HepG2 (cell line): ENCODE measurements around the gene RPS6KA5. TPM values are rescaled to one million over a fixed set of nuclear protein-coding genes. Genes with fewer than 3 reads are reported as not detected.

ENCODE experiments used
- ESRRA ChIP-seq: sonication (generic); formaldehyde crosslinking; IDR thresholded peaks from 2 replicates; pipeline ENCODE4 v1.5.1; 2020; ENCODE audit warnings: mild to moderate bottlenecking, low read depth, missing genetic modification reagents
- FOXA1 ChIP-seq, 2 experiments: fragments of 450-650 bp in 1 of 2; sonication (generic) in 1 of 2; formaldehyde crosslinking in 1 of 2; IDR thresholded peaks; 2 replicates each; pipeline versions ENCODE4 v1.4.0 to v1.6.1; 2016 to 2020; ENCODE audit warnings: missing genetic modification reagents in 1 of 2
- FOXK2 ChIP-seq: fragments of 450-650 bp; IDR thresholded peaks from 2 replicates; pipeline ENCODE4 v1.6.1; 2016
- FOXP1 ChIP-seq, 2 experiments: fragments of 450-650 bp in 1 of 2; IDR thresholded peaks; 2 replicates each; pipeline ENCODE4 v1.6.1; 2017 to 2018; ENCODE audit warnings: antibody characterized with exemption in 1 of 2
- HNF4G ChIP-seq, 2 experiments: sonication (generic) in 1 of 2; formaldehyde crosslinking in 1 of 2; IDR thresholded peaks; 2 replicates each; pipeline versions ENCODE4 v1.4.0 to v1.6.1; 2011 to 2020; ENCODE audit warnings: borderline replicate concordance in 2 of 2, low read depth in 2 of 2, mild to moderate bottlenecking in 2 of 2, low read length in 1 of 2, missing genetic modification reagents in 1 of 2, moderate library complexity in 1 of 2
- JDP2 ChIP-seq: sonication (generic); formaldehyde crosslinking; IDR thresholded peaks from 2 replicates; pipeline ENCODE4 v1.8.1; 2022; ENCODE audit warnings: missing genetic modification reagents, borderline replicate concordance
- KLF15 ChIP-seq: sonication (generic); formaldehyde crosslinking; IDR thresholded peaks from 2 replicates; pipeline ENCODE4 v1.8.1; 2023; ENCODE audit warnings: borderline replicate concordance, mild to moderate bottlenecking, inconsistent platforms, missing genetic modification reagents, mixed read lengths
- MATR3 ChIP-seq: sonication (generic); formaldehyde crosslinking; IDR thresholded peaks from 2 replicates; pipeline ENCODE4 v1.4.0; 2020; ENCODE audit warnings: missing genetic modification reagents
- RAD21 ChIP-seq: fragments of 450-650 bp; formaldehyde crosslinking; IDR thresholded peaks from 2 replicates; pipeline ENCODE4 v1.5.0; 2020; ENCODE audit warnings: mild to moderate bottlenecking
- REL ChIP-seq: sonication (generic); formaldehyde crosslinking; conservative IDR thresholded peaks from 2 replicates; pipeline ENCODE4 v1.8.0; 2022; ENCODE audit warnings: mild to moderate bottlenecking, missing genetic modification reagents, moderate library complexity
- SIX1 ChIP-seq: sonication (generic); formaldehyde crosslinking; IDR thresholded peaks from 2 replicates; pipeline ENCODE4 v1.4.0; 2020; ENCODE audit warnings: missing genetic modification reagents, borderline replicate concordance
- SP140L ChIP-seq: sonication (generic); formaldehyde crosslinking; IDR thresholded peaks from 2 replicates; pipeline ENCODE4 v1.4.0; 2020; ENCODE audit warnings: missing genetic modification reagents, borderline replicate concordance
- STAG1 ChIP-seq: sonication (generic); formaldehyde crosslinking; IDR thresholded peaks from 2 replicates; pipeline ENCODE4 v1.4.0; 2020; ENCODE audit warnings: missing genetic modification reagents
- SUZ12 ChIP-seq: fragments of 150-350 bp; IDR thresholded peaks from 2 replicates; pipeline ENCODE4 v1.6.1; 2014; ENCODE audit warnings: low read depth, low read length
- TCF7L2 ChIP-seq: IDR thresholded peaks from 2 replicates; pipeline ENCODE4 v1.6.1; 2011; ENCODE audit warnings: mild to moderate bottlenecking, low read depth, low read length, moderate library complexity
- ZFP36L1 ChIP-seq: sonication (generic); formaldehyde crosslinking; IDR thresholded peaks from 2 replicates; pipeline ENCODE4 v1.8.0; 2022; ENCODE audit warnings: mild to moderate bottlenecking, missing genetic modification reagents, moderate library complexity
- ZNF143 ChIP-seq: sonication (generic); formaldehyde crosslinking; IDR thresholded peaks from 2 replicates; pipeline ENCODE4 v1.4.0; 2020; ENCODE audit warnings: missing genetic modification reagents
- ZNF17 ChIP-seq: sonication (generic); formaldehyde crosslinking; IDR thresholded peaks from 2 replicates; pipeline ENCODE4 v1.5.0; 2020; ENCODE audit warnings: mild to moderate bottlenecking, missing genetic modification reagents
- ZNF292 ChIP-seq: sonication (generic); formaldehyde crosslinking; IDR thresholded peaks from 2 replicates; pipeline ENCODE4 v1.8.1; 2022; ENCODE audit warnings: mild to moderate bottlenecking, low read depth, missing genetic modification reagents, borderline replicate concordance
- ZNF589 ChIP-seq: sonication (generic); formaldehyde crosslinking; conservative IDR thresholded peaks from 2 replicates; pipeline ENCODE4 v1.8.0; 2022; ENCODE audit warnings: mild to moderate bottlenecking, moderate library complexity, missing genetic modification reagents
- polyA plus RNA-seq, 8 experiments: library from polyadenylated mRNA; depleted of rRNA in 3 of 8; stranded (reverse) in 7 of 8; unstranded in 1 of 8; fragments of >200 nt; fragmentation: Illumina TruSeq in 4 of 8; extraction: Trizol in 4 of 8; gene quantifications; 2 replicates each; pipeline versions ENCODE4 v1.2.1 to v1.2.3, GENCODE V29; 2011 to 2016; ENCODE audit warnings: low read depth in 4 of 8, missing spikeins in 1 of 8, mixed read lengths in 1 of 8; ENCODE audit not compliant: insufficient read depth in 1 of 8
- total RNA-seq, 5 experiments: library from RNA; depleted of rRNA; stranded (reverse); fragments of >200 nt; fragmentation: Illumina TruSeq; extraction: Trizol; gene quantifications; 2 replicates each; pipeline ENCODE4 v1.2.3, GENCODE V29; 2016; ENCODE audit warnings: low read depth in 1 of 5
- TF ChIP-seq, protein P1 (sequence below): sonication (generic); formaldehyde crosslinking; IDR thresholded peaks from 2 replicates; pipeline ENCODE4 v1.4.0; 2020; ENCODE audit warnings: missing genetic modification reagents, borderline replicate concordance
- TF ChIP-seq, protein P2 (sequence below): sonication (generic); formaldehyde crosslinking; IDR thresholded peaks from 2 replicates; pipeline ENCODE4 v1.5.1; 2020; ENCODE audit warnings: missing genetic modification reagents, mild to moderate bottlenecking, borderline replicate concordance
- TF ChIP-seq, protein P3 (sequence below): fragments of 450-650 bp; IDR thresholded peaks from 2 replicates; pipeline ENCODE4 v1.6.1; 2017; ENCODE audit warnings: mild to moderate bottlenecking
- TF ChIP-seq, protein P4 (sequence below): sonication (generic); formaldehyde crosslinking; conservative IDR thresholded peaks from 2 replicates; pipeline ENCODE4 v1.4.0; 2020; ENCODE audit warnings: missing genetic modification reagents

Gene RPS6KA5
- total and polyA plus RNA-seq, 2 of the 13 experiments (the other 11 are each of a cell fraction or from before 2014, with no cell fraction given), result 0.50 to 0.58 TPM

DNA sequence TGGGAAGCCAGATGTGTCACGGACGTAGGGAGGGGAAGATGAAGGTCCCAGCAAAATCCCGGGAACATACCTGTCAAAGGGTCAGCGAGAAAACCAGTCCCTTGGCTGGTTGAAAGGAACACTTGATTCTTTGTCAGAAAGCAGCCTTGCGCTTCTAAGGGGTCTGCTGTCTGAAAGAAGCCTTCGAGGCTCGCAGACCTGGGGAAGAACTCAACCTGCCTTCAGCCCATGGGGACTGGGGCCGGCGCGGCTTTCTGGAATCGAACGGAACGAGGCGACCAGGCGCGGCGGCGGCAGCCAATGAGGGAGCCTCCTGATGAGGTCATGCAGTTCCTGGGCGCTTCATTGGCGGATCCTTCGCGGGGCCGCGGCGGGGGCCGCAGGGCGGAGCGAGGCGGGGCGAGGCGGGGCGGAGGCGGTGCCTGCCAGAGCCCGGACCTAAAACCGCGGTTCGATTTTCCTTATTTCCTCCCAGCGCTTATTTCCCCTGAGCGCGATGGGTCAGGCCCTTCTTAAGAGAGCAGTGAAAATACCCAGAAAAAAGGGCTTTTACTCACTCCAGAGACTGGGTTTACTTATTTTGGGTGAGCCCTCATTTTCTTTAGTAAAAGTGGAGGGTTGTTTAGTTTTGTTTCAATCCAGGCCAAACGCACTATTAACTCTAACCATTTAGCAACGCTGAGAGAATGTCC is 232.4 kb downstream of the RPS6KA5 start (continued):
- TF ChIP-seq, protein P1, sequence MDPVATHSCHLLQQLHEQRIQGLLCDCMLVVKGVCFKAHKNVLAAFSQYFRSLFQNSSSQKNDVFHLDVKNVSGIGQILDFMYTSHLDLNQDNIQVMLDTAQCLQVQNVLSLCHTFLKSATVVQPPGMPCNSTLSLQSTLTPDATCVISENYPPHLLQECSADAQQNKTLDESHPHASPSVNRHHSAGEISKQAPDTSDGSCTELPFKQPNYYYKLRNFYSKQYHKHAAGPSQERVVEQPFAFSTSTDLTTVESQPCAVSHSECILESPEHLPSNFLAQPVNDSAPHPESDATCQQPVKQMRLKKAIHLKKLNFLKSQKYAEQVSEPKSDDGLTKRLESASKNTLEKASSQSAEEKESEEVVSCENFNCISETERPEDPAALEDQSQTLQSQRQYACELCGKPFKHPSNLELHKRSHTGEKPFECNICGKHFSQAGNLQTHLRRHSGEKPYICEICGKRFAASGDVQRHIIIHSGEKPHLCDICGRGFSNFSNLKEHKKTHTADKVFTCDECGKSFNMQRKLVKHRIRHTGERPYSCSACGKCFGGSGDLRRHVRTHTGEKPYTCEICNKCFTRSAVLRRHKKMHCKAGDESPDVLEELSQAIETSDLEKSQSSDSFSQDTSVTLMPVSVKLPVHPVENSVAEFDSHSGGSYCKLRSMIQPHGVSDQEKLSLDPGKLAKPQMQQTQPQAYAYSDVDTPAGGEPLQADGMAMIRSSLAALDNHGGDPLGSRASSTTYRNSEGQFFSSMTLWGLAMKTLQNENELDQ (CRISPR knock-in tag), result no peak
- no peak for TF ChIP-seq STAG1
- TF ChIP-seq ZNF292 (CRISPR knock-in tag), result no peak
- TF ChIP-seq, protein P2, sequence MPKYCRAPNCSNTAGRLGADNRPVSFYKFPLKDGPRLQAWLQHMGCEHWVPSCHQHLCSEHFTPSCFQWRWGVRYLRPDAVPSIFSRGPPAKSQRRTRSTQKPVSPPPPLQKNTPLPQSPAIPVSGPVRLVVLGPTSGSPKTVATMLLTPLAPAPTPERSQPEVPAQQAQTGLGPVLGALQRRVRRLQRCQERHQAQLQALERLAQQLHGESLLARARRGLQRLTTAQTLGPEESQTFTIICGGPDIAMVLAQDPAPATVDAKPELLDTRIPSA, result no peak
- TF ChIP-seq ZNF589 (CRISPR knock-in tag), result no peak
- TF ChIP-seq KLF15, result no peak
- no peak for TF ChIP-seq SP140L (CRISPR knock-in tag)
- no peak for TF ChIP-seq JDP2 (CRISPR knock-in tag)
- no peak for TF ChIP-seq ZNF143
- TF ChIP-seq SUZ12, result no peak
- no peak for TF ChIP-seq HNF4G (IDR thresholded peaks at IDR 0.05; ENCODE audit: borderline replicate concordance, low read depth, low read length)
- TF ChIP-seq HNF4G (CRISPR knock-in tag; IDR thresholded peaks at IDR 0.05; ENCODE audit: borderline replicate concordance, low read depth), result no peak
- no peak for TF ChIP-seq FOXK2
- TF ChIP-seq FOXP1 (IDR thresholded peaks at IDR 0.05), result no peak
- no peak for TF ChIP-seq FOXP1 (CRISPR knock-in tag; IDR thresholded peaks at IDR 0.05)
- TF ChIP-seq SIX1 (CRISPR knock-in tag), result no peak
- no peak for TF ChIP-seq REL (CRISPR knock-in tag)
- TF ChIP-seq TCF7L2, result no peak
- TF ChIP-seq RAD21 (CRISPR knock-in tag), result no peak
- TF ChIP-seq MATR3 (CRISPR knock-in tag), result no peak
- TF ChIP-seq, protein P3, sequence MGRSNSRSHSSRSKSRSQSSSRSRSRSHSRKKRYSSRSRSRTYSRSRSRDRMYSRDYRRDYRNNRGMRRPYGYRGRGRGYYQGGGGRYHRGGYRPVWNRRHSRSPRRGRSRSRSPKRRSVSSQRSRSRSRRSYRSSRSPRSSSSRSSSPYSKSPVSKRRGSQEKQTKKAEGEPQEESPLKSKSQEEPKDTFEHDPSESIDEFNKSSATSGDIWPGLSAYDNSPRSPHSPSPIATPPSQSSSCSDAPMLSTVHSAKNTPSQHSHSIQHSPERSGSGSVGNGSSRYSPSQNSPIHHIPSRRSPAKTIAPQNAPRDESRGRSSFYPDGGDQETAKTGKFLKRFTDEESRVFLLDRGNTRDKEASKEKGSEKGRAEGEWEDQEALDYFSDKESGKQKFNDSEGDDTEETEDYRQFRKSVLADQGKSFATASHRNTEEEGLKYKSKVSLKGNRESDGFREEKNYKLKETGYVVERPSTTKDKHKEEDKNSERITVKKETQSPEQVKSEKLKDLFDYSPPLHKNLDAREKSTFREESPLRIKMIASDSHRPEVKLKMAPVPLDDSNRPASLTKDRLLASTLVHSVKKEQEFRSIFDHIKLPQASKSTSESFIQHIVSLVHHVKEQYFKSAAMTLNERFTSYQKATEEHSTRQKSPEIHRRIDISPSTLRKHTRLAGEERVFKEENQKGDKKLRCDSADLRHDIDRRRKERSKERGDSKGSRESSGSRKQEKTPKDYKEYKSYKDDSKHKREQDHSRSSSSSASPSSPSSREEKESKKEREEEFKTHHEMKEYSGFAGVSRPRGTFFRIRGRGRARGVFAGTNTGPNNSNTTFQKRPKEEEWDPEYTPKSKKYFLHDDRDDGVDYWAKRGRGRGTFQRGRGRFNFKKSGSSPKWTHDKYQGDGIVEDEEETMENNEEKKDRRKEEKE, result no peak
- TF ChIP-seq ZNF17 (CRISPR knock-in tag), result no peak
- TF ChIP-seq ESRRA (CRISPR knock-in tag), result no peak
- TF ChIP-seq, protein P4, sequence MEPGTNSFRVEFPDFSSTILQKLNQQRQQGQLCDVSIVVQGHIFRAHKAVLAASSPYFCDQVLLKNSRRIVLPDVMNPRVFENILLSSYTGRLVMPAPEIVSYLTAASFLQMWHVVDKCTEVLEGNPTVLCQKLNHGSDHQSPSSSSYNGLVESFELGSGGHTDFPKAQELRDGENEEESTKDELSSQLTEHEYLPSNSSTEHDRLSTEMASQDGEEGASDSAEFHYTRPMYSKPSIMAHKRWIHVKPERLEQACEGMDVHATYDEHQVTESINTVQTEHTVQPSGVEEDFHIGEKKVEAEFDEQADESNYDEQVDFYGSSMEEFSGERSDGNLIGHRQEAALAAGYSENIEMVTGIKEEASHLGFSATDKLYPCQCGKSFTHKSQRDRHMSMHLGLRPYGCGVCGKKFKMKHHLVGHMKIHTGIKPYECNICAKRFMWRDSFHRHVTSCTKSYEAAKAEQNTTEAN (CRISPR knock-in tag), result no peak
- peak; percentile 85; the same call in 1 of the 2 replicates for TF ChIP-seq ZFP36L1 (CRISPR knock-in tag)
- no peak for TF ChIP-seq FOXA1 (IDR thresholded peaks at IDR 0.05)
- TF ChIP-seq FOXA1 (CRISPR knock-in tag; IDR thresholded peaks at IDR 0.05), result no peak
